Nephron (organoid): ENCODE results near the gene ASRGL1.

Experiments used
- H3K27ac Mint-ChIP-seq, 3 experiments: 2 replicates each; pipeline ENCODE4 v1.8.0; 2020; ENCODE audit warnings: mixed read lengths in 3 of 3, mild to moderate bottlenecking in 2 of 3, moderate library complexity in 1 of 3
- H3K27me3 Mint-ChIP-seq: 2 replicates; pipeline ENCODE4 v1.8.0; 2021; ENCODE audit warnings: low read depth, mild to moderate bottlenecking, moderate library complexity, mixed read lengths
- H3K36me3 Mint-ChIP-seq: 2 replicates; pipeline ENCODE4 v1.8.0; 2020; ENCODE audit warnings: low read depth, mixed read lengths
- H3K4me1 Mint-ChIP-seq: 2 replicates; pipeline ENCODE4 v1.8.0; 2020; ENCODE audit warnings: mixed read lengths
- H3K4me3 Mint-ChIP-seq, 3 experiments: 2 replicates each; pipeline ENCODE4 v1.8.0; 2020; ENCODE audit warnings: mild to moderate bottlenecking in 3 of 3, mixed read lengths in 3 of 3, moderate library complexity in 2 of 3
- H3K9me3 Mint-ChIP-seq: 2 replicates; pipeline ENCODE4 v1.8.0; 2020; ENCODE audit warnings: mixed read lengths
- TF ChIP-seq, protein P1 (sequence below), 3 experiments: fragments of 200-600 bp; sonication (generic); IDR thresholded peaks; one replicate each; pipeline ENCODE4 v1.5.0; 2021; ENCODE audit warnings: antibody characterized with exemption in 3 of 3; ENCODE audit not compliant: unreplicated experiment in 3 of 3

The ASRGL1 gene

DNA sequence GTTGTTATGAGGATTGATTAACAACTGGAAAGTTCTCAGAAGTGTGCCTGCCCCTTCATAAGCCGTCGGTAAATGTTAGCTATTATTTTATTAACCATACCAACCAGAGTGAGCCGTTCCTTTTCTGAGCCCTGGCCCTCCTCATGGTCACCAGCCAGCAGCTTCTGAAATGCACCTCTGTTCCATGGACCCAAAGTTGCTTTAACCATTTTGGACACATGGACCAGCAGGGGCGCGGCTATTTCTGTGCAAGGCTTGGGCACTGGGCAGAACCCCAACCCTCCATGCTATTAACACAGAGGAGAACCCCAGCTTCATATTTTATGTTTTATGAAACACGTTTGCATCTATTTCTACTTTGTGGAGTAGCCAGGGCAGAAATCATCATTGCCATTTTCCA, 63.0 kb downstream of the ASRGL1 start:
- Mint-ChIP-seq H3K4me1 (peaks cover 81% of the 10 kb centered on the region), H3K4me3 (peak overlapping the region in 1 of 3 experiments; percentile 69), H3K36me3 (no peaks in the 10 kb centered on the region), H3K27me3 (peaks cover 7% of the 10 kb centered on the region), H3K9me3 (no peaks in the 10 kb centered on the region), H3K27ac (peak overlapping the region; percentile 65 to 99 (median 99))
- TF ChIP-seq, protein P1, sequence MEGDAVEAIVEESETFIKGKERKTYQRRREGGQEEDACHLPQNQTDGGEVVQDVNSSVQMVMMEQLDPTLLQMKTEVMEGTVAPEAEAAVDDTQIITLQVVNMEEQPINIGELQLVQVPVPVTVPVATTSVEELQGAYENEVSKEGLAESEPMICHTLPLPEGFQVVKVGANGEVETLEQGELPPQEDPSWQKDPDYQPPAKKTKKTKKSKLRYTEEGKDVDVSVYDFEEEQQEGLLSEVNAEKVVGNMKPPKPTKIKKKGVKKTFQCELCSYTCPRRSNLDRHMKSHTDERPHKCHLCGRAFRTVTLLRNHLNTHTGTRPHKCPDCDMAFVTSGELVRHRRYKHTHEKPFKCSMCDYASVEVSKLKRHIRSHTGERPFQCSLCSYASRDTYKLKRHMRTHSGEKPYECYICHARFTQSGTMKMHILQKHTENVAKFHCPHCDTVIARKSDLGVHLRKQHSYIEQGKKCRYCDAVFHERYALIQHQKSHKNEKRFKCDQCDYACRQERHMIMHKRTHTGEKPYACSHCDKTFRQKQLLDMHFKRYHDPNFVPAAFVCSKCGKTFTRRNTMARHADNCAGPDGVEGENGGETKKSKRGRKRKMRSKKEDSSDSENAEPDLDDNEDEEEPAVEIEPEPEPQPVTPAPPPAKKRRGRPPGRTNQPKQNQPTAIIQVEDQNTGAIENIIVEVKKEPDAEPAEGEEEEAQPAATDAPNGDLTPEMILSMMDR (IDR thresholded peaks at IDR 0.05; ENCODE audit: unreplicated experiment in 3 of 3), result no peak

DNA sequence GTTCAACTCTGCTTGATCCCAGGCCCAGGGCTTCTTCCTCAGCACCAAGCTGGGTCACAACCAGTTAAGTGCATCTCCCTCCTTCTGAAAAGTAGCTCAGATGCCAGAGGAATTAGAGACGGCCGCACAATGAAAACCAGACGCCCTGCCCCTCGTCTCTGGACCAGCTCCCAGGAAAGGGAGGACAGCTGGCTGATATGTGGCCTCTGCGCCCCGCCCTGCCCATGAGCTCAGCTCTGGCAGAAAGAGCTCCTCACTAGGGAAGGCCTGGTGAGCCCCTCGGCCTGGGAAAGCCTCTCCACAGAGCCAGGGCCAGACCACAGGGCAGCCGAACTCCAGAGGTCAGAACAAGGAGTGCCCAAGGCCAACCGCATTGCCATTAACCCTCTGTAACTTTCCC, 63.5 kb downstream of the ASRGL1 start:
- peaks cover 7% of the 10 kb centered on the region for H3K27me3 Mint-ChIP-seq
- H3K27ac Mint-ChIP-seq, result peak overlapping the region; percentile 65 to 99 (median 99)
- peak overlapping the region in 2 of 3 experiments; percentile 23 to 69 for H3K4me3 Mint-ChIP-seq
- peaks cover 79% of the 10 kb centered on the region for H3K4me1 Mint-ChIP-seq
- no peaks in the 10 kb centered on the region for H3K36me3 Mint-ChIP-seq
- no peaks in the 10 kb centered on the region for H3K9me3 Mint-ChIP-seq
- TF ChIP-seq, protein P1 (IDR thresholded peaks at IDR 0.05; ENCODE audit: unreplicated experiment in 3 of 3), result no peak

DNA sequence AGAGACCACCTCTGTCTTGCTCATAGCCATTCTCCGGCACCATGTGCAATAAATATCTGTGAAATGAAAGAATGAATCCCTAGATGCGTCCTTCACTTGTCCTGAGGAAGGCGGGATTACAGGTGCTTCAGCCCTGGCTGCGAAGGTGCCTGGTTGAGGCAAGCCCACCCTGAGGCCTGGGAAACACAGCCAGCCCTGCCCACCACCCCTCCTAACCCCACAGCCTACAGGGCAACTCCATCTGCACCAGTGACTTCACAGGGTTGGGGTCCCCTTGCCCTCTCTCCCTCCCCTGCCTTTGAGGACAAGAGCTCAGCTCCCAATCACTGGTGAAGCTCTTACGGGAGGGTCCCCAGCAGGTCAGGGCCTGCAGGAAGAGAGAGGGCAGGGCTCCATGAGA, 64.1 kb downstream of the ASRGL1 start:
- H3K27ac Mint-ChIP-seq, result peak overlapping the region in 2 of 3 experiments; percentile 99
- H3K9me3 Mint-ChIP-seq, result no peaks in the 10 kb centered on the region
- no peak overlapping the region for H3K4me3 Mint-ChIP-seq
- peaks cover 82% of the 10 kb centered on the region for H3K4me1 Mint-ChIP-seq
- H3K36me3 Mint-ChIP-seq, result no peaks in the 10 kb centered on the region
- H3K27me3 Mint-ChIP-seq, result peaks cover 7% of the 10 kb centered on the region
- TF ChIP-seq, protein P1 (IDR thresholded peaks at IDR 0.05; ENCODE audit: unreplicated experiment in 3 of 3), result no peak

DNA sequence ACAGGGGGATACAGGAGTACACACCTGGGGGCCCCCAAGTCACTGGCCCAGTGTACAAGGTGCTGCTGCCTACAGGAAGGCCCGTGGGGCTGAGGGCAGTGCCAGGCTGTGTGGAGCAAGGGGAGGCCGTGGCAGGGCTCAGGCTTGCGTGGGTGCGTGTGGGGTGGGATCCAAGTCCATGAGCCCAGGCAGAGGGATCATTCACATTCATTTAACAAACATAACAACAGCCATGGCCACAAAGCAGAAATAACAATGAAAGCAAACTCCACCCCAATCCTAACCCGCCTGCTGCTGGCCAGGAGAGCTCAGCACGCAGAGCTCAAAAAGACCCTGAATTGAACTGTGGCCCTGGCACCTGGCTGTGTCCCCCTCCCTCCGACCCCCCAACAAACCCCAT, 64.6 kb downstream of the ASRGL1 start:
- Mint-ChIP-seq H3K36me3 (no peaks in the 10 kb centered on the region), H3K9me3 (no peaks in the 10 kb centered on the region), H3K27ac (peak overlapping the region in 2 of 3 experiments; percentile 93 to 99), H3K27me3 (peaks cover 7% of the 10 kb centered on the region), H3K4me3 (no peak overlapping the region), H3K4me1 (peaks cover 78% of the 10 kb centered on the region)
- TF ChIP-seq, protein P1 (IDR thresholded peaks at IDR 0.05; ENCODE audit: unreplicated experiment in 3 of 3), result no peak

DNA sequence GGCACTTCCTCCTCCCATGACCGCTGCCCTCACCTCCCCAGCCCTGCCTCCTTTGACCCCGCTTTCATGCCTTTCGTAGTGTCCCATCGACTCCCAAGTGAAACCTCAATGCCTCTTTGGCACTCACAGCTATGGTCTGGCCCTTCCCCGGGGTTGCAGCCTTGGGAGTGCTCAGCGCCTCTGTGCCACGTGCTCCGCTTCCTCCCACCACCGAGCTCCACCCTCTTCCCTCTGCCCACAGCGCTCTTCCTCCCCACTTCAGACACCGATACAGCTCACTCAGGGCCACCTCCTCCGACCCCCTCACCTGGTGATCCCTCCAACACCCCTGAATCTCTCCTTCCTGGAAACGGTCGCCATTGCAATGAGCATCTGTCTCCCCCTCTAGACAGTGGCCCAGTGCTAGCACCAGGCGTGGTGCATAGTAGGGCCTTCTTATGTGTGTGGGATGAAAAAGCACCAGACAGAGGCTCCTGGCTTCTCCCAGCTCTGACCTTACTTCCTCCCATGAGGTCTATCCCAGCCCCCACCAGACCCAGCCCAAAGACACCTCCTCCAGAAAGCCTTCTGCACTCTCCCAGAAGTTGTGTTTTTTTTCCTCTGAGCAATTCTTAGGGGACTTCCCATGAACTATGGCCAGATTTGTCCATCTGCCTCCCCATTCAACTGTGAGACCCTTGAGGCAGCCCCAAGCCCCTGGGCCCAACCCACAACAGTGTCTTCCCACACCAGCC, 65.1 kb downstream of the ASRGL1 start:
- Mint-ChIP-seq H3K36me3 (no peaks in the 10 kb centered on the region), H3K27me3 (peaks cover 7% of the 10 kb centered on the region), H3K4me3 (no peak overlapping the region), H3K9me3 (no peaks in the 10 kb centered on the region), H3K27ac (peak overlapping the region in 2 of 3 experiments; percentile 93 to 99), H3K4me1 (peaks cover 77% of the 10 kb centered on the region)
- TF ChIP-seq, protein P1 (IDR thresholded peaks at IDR 0.05; ENCODE audit: unreplicated experiment in 3 of 3), result no peak
